CD4-positive, alpha-beta memory T cell (primary cell): ENCODE results near the gene MSI1. TPM values are rescaled to one million over a fixed set of nuclear protein-coding genes. Genes with fewer than 3 reads are reported as not detected.
"Not testable (repeated sequence)": the region's sequence is repeated elsewhere in the genome, so short reads cannot be mapped to it uniquely, and the experiment has no call there.

Experiments used
- CTCF ChIA-PET: fragments of 350-600 bp; sonication (Branson Sonifier 250); formaldehyde crosslinking; loops from one replicate; lab custom pipeline; 2021; ENCODE audit warnings: inconsistent platforms; ENCODE audit not compliant: partially characterized antibody; lab: Charles Lee
- POLR2A ChIA-PET: fragments of 350-600 bp; sonication (Branson Sonifier 250); formaldehyde crosslinking; loops from one replicate; lab custom pipeline; 2021; ENCODE audit not compliant: partially characterized antibody; lab: Charles Lee
- DNase-seq, 5 donors: peaks; one replicate each; pipeline versions ENCODE4 v3.0.0 to v3.0.0-alpha.2; 2020 to 2022; ENCODE audit warnings: mixed read lengths in 1 of 5
- H3K27ac ChIP-seq: one replicate; pipeline ENCODE4 v1.7.0; 2013; ENCODE audit warnings: low read depth, low read length
- H3K27me3 ChIP-seq: 2 replicates; pipeline ENCODE4 v1.7.0; 2013; ENCODE audit warnings: mild to moderate bottlenecking, low read length, moderate library complexity; ENCODE audit not compliant: insufficient read depth
- H3K36me3 ChIP-seq: 2 replicates; pipeline ENCODE4 v1.7.0; 2013; ENCODE audit warnings: mild to moderate bottlenecking, low read length, moderate library complexity; ENCODE audit not compliant: insufficient read depth
- H3K4me1 ChIP-seq: 2 replicates; pipeline ENCODE4 v1.7.0; 2013; ENCODE audit warnings: mild to moderate bottlenecking, low read length, moderate library complexity; ENCODE audit not compliant: insufficient read depth
- H3K4me3 ChIP-seq, 2 donors: one replicate each; pipeline ENCODE4 v1.7.0; 2013; ENCODE audit warnings: low read length in 2 of 2, mild to moderate bottlenecking in 1 of 2
- H3K9me3 ChIP-seq, 2 donors: one replicate each; pipeline ENCODE4 v1.7.0; 2013; ENCODE audit warnings: low read length in 2 of 2, control low read depth in 1 of 2; ENCODE audit not compliant: control insufficient read depth in 1 of 2
- H3K27ac Mint-ChIP-seq, 7 donors: one replicate each; pipeline ENCODE4 v1.8.0; 2020 to 2021; ENCODE audit warnings: mixed read lengths in 7 of 7, mild to moderate bottlenecking in 6 of 7, inconsistent platforms in 3 of 7, moderate library complexity in 3 of 7
- H3K27me3 Mint-ChIP-seq, 2 donors: one replicate each; pipeline ENCODE4 v1.8.0; 2020 to 2021; ENCODE audit warnings: mixed read lengths in 2 of 2
- H3K36me3 Mint-ChIP-seq, 2 donors: one replicate each; pipeline ENCODE4 v1.8.0; 2020 to 2021; ENCODE audit warnings: mixed read lengths in 2 of 2, inconsistent platforms in 1 of 2, mild to moderate bottlenecking in 1 of 2
- H3K4me1 Mint-ChIP-seq, 4 donors: one replicate each; pipeline ENCODE4 v1.8.0; 2020 to 2021; ENCODE audit warnings: mixed read lengths in 4 of 4, mild to moderate bottlenecking in 1 of 4
- H3K4me3 Mint-ChIP-seq, 8 donors: one replicate each; pipeline ENCODE4 v1.8.0; 2020 to 2021; ENCODE audit warnings: mixed read lengths in 8 of 8, mild to moderate bottlenecking in 7 of 8, moderate library complexity in 6 of 8, inconsistent platforms in 3 of 8
- H3K9me3 Mint-ChIP-seq, 8 donors: one replicate each; pipeline ENCODE4 v1.8.0; 2020 to 2021; ENCODE audit warnings: mixed read lengths in 8 of 8, mild to moderate bottlenecking in 5 of 8, inconsistent platforms in 3 of 8, moderate library complexity in 1 of 8
- intact Hi-C: fragments of 100-400 bp; cut with micrococcal nuclease; formaldehyde crosslinking; loops from one replicate; pipeline ENCODE4 v1.15.1; 2023
- polyA plus RNA-seq, 2 donors: library from polyadenylated mRNA; unstranded; fragments of 300-500 nt; fragmentation: Illumina TruSeq; gene quantifications; one replicate each; pipeline ENCODE4 v1.2.3, GENCODE V29; 2021
- total RNA-seq, 2 experiments: library from RNA; stranded (reverse); gene quantifications; one replicate each; pipeline ENCODE4 v1.2.3, GENCODE V29; 2021

The MSI1 gene
- total and polyA plus RNA-seq, 4 experiments from 2014 or later: not detected

- H3K36me3 Mint-ChIP-seq, H3K27me3 ChIP-seq, H3K4me1 Mint-ChIP-seq, H3K27ac ChIP-seq, H3K27me3 Mint-ChIP-seq, DNase-seq, H3K4me3 Mint-ChIP-seq, H3K36me3 ChIP-seq, H3K4me3 ChIP-seq, H3K9me3 ChIP-seq, intact Hi-C loops, H3K4me1 ChIP-seq, POLR2A ChIA-PET, H3K27ac Mint-ChIP-seq: not testable (repeated sequence)
- peaks cover 0 to 26% (median 19%) of the 10 kb centered on the region in 8 donors for H3K9me3 Mint-ChIP-seq
- CTCF ChIA-PET: interaction anchor here (0.9 to 1.0 kb wide), 2 partner anchors 11 to 13 kb away, joined by 3 read pairs; no protein-coding TSS in a partner anchor
Measured at GRCh38 chr12:120335447-120335846, 33.5 kb downstream of the MSI1 start.

- Histone ChIP-seq H3K27ac (no peak overlapping the region), H3K36me3 (no peaks in the 10 kb centered on the region), H3K4me1 (no peaks in the 10 kb centered on the region), H3K27me3 (no peaks in the 10 kb centered on the region), H3K4me3 (no peak overlapping the region), H3K9me3 (no peaks in the 10 kb centered on the region)
- intact Hi-C loops: no loop called here
- CTCF ChIA-PET: interaction anchor here (1.2 kb wide), 1 partner anchor 8 kb away, joined by 7 read pairs; no protein-coding TSS in a partner anchor
- Mint-ChIP-seq H3K27ac (no peak overlapping the region), H3K4me1 (peaks cover 0 to 2% (median 0%) of the 10 kb centered on the region in 4 donors), H3K4me3 (no peak overlapping the region), H3K27me3 (peaks cover 0 to 6% of the 10 kb centered on the region in 2 donors), H3K9me3 (peaks cover 0 to 15% (median 7%) of the 10 kb centered on the region in 8 donors), H3K36me3 (peaks cover 0 to 3% of the 10 kb centered on the region in 2 donors)
- DNase-seq: no peak
- POLR2A ChIA-PET: no interaction called here
Measured at GRCh38 chr12:120332523-120332922, 36.4 kb downstream of the MSI1 start.

GRCh38 chr12:120332041-120332440 lies 36.9 kb downstream of the MSI1 start:
- H3K27me3 Mint-ChIP-seq: peaks cover 0 to 6% of the 10 kb centered on the region in 2 donors
- no peak overlapping the region for H3K4me3 Mint-ChIP-seq
- no peaks in the 10 kb centered on the region for H3K36me3 Mint-ChIP-seq
- intact Hi-C loops: no loop called here
- ChIA-PET POLR2A (no interaction called here), CTCF (interaction anchor here (1.2 kb wide), 1 partner anchor 8 kb away, joined by 7 read pairs; no protein-coding TSS in a partner anchor)
- Histone ChIP-seq H3K36me3 (no peaks in the 10 kb centered on the region), H3K27me3 (no peaks in the 10 kb centered on the region), H3K27ac (no peak overlapping the region), H3K4me1 (no peaks in the 10 kb centered on the region), H3K9me3 (no peaks in the 10 kb centered on the region), H3K4me3 (no peak overlapping the region)
- no peak for DNase-seq
- peaks cover 0 to 2% (median 0%) of the 10 kb centered on the region in 4 donors for H3K4me1 Mint-ChIP-seq
- H3K27ac Mint-ChIP-seq: no peak overlapping the region
- H3K9me3 Mint-ChIP-seq: peaks cover 0 to 10% (median 4%) of the 10 kb centered on the region in 8 donors

- no peak overlapping the region for H3K4me3 ChIP-seq
- no peak for DNase-seq
- Mint-ChIP-seq H3K4me1 (peaks cover 0 to 2% (median 0%) of the 10 kb centered on the region in 4 donors), H3K36me3 (no peaks in the 10 kb centered on the region), H3K4me3 (no peak overlapping the region), H3K27ac (no peak overlapping the region), H3K9me3 (peaks cover 0 to 5% (median under 1%) of the 10 kb centered on the region in 8 donors), H3K27me3 (peaks cover 0 to 6% of the 10 kb centered on the region in 2 donors)
- no peaks in the 10 kb centered on the region for H3K4me1 ChIP-seq
- H3K36me3 ChIP-seq: no peaks in the 10 kb centered on the region
- ChIA-PET CTCF (no interaction called here), POLR2A (no interaction called here)
- H3K27ac ChIP-seq: no peak overlapping the region
- H3K9me3 ChIP-seq: no peaks in the 10 kb centered on the region
- intact Hi-C loops: no loop called here
- no peaks in the 10 kb centered on the region for H3K27me3 ChIP-seq
Measured at GRCh38 chr12:120331390-120331789, 37.6 kb downstream of the MSI1 start.

GRCh38 chr12:120328228-120328627 lies 40.7 kb downstream of the MSI1 start:
- intact Hi-C loops: loop anchor here (5.0 to 10.0 kb wide), 2 partner anchors 384 to 767 kb away; partner anchors contain the start of gene UNC119B

GRCh38 chr12:120327593-120327992 lies 41.4 kb downstream of the MSI1 start, which contains the start of gene PLA2G1B:
Gene PLA2G1B, minus strand, starts transcription at chr12:120327779. Its CDS starts 26 bp downstream, at chr12:120327753.
- H3K27me3 Mint-ChIP-seq: peaks cover 1 to 3% of the 10 kb centered on the region in 2 donors
- POLR2A ChIA-PET: interaction anchor here (1.2 kb wide), 2 partner anchors 10 to 26 kb away, joined by 3 read pairs; partner anchors contain the start of gene SIRT4

More at GRCh38 chr12:120328228-120328627, 40.7 kb downstream of the MSI1 start:
- Histone ChIP-seq H3K36me3 (no peaks in the 10 kb centered on the region), H3K27ac (no peak overlapping the region), H3K9me3 (no peaks in the 10 kb centered on the region), H3K4me3 (no peak overlapping the region), H3K27me3 (no peaks in the 10 kb centered on the region), H3K4me1 (no peaks in the 10 kb centered on the region)
- Mint-ChIP-seq H3K27me3 (peaks cover 1 to 3% of the 10 kb centered on the region in 2 donors), H3K36me3 (peaks cover 0 to 4% of the 10 kb centered on the region in 2 donors), H3K9me3 (no peaks in the 10 kb centered on the region), H3K4me3 (peak overlapping the region in 1 of 8 donors; percentile 10), H3K4me1 (peaks cover 3 to 8% (median 6%) of the 10 kb centered on the region in 4 donors), H3K27ac (no peak overlapping the region)
- ChIA-PET POLR2A (no interaction called here), CTCF (interaction anchor here (0.9 kb wide), 1 partner anchor 138 kb away, joined by 3 read pairs; no protein-coding TSS in a partner anchor)
- no peak for DNase-seq

GRCh38 chr12:120324841-120325417 lies 44.0 kb downstream of the MSI1 start:
- Mint-ChIP-seq H3K27me3 (peaks cover 0 to 3% of the 10 kb centered on the region in 2 donors), H3K9me3 (no peaks in the 10 kb centered on the region), H3K27ac (peak overlapping the region in 3 of 7 donors; percentile 82 to 85 (median 83)), H3K4me1 (peaks cover 3 to 8% (median 6%) of the 10 kb centered on the region in 4 donors), H3K4me3 (peak overlapping the region in 4 of 8 donors; percentile 89 to 98 (median 92)), H3K36me3 (peaks cover 0 to 4% of the 10 kb centered on the region in 2 donors)
- Histone ChIP-seq H3K27me3 (no peaks in the 10 kb centered on the region), H3K9me3 (no peaks in the 10 kb centered on the region), H3K4me1 (no peaks in the 10 kb centered on the region), H3K4me3 (no peak overlapping the region), H3K27ac (no peak overlapping the region), H3K36me3 (no peaks in the 10 kb centered on the region)
- intact Hi-C loops: loop anchor here (1.0 to 10.0 kb wide), 5 partner anchors 32 to 770 kb away; partner anchors contain the start of gene UNC119B
- DNase-seq: no peak
- ChIA-PET POLR2A (interaction anchor here (0.9 to 1.0 kb wide), 2 partner anchors 33 to 114 kb away, joined by 3 read pairs; partner anchors contain the start of gene RNU4-2), CTCF (interaction anchor here (1.2 to 1.7 kb wide), 5 partner anchors 8 to 95 kb away, joined by 3 to 7 read pairs (median 4); partner anchors contain the start of gene SIRT4)

More at GRCh38 chr12:120327593-120327992, 41.4 kb downstream of the MSI1 start, which contains the start of gene PLA2G1B:
- intact Hi-C loops: loop anchor here (5.0 to 10.0 kb wide), 2 partner anchors 385 to 767 kb away; partner anchors contain the start of gene UNC119B
- Mint-ChIP-seq H3K4me1 (peaks cover 3 to 8% (median 6%) of the 10 kb centered on the region in 4 donors), H3K9me3 (no peaks in the 10 kb centered on the region), H3K36me3 (peaks cover 0 to 4% of the 10 kb centered on the region in 2 donors), H3K27ac (no peak within 1 kb of the TSS), H3K4me3 (peak within 1 kb of the TSS in 1 of 8 donors; percentile 10)
- no peaks in the 10 kb centered on the region for H3K4me1 ChIP-seq
- CTCF ChIA-PET: interaction anchor here (0.6 to 1.5 kb wide), 6 partner anchors 28 to 169 kb away, joined by 3 to 4 read pairs (median 3); partner anchors contain the start of gene DYNLL1
- DNase-seq: no peak
- H3K9me3 ChIP-seq: no peaks in the 10 kb centered on the region
- no peaks in the 10 kb centered on the region for H3K36me3 ChIP-seq
- no peak within 1 kb of the TSS for H3K27ac ChIP-seq
- H3K27me3 ChIP-seq: no peaks in the 10 kb centered on the region
- H3K4me3 ChIP-seq: no peak within 1 kb of the TSS
